ENCODE data around the gene CTDP1.

CTDP1 gene

GRCh38 chr18:79677840-79678239 is 1.8 kb upstream of the CTDP1 start:
- H3K9ac ChIP-seq (ENCODE audit: low read depth, low read length, poor library complexity, severe bottlenecking): peak overlapping the region; percentile 96
- peaks cover 44% of the 10 kb centered on the region for H3K79me2 ChIP-seq (ENCODE audit: insufficient read depth, low read length)

GRCh38 chr18:79678665-79679551 is 695 bp upstream of the CTDP1 start:
- Histone ChIP-seq H3K4me1 (ENCODE audit: insufficient read depth, low read length, poor library complexity, severe bottlenecking) (peaks cover 50% of the 10 kb centered on the region), H3K4me2 (ENCODE audit: low read depth, low read length, poor library complexity, severe bottlenecking) (peak overlapping the region; percentile 86), H3K4me3 (ENCODE audit: low read length, poor library complexity, severe bottlenecking) (peak overlapping the region; percentile 92), H3K36me3 (ENCODE audit: insufficient read depth, low read length) (no peaks in the 10 kb centered on the region), H3K9me3 (ENCODE audit: insufficient read depth, low read depth, low read length) (no peaks in the 10 kb centered on the region), H4K20me1 (ENCODE audit: insufficient read depth, low read length, poor library complexity, severe bottlenecking) (peaks cover 34% of the 10 kb centered on the region), H3F3A (ENCODE audit: low read depth) (no peaks in the 10 kb centered on the region), H2AFZ (ENCODE audit: low read length) (peak overlapping the region; percentile 98), H3K9me2 (replicated peaks; ENCODE audit: low read depth, low read length) (no peaks in the 10 kb centered on the region), H3K27me3 (ENCODE audit: insufficient read depth, low read length, poor library complexity, severe bottlenecking) (no peaks in the 10 kb centered on the region), H3K9ac (ENCODE audit: low read depth, low read length, poor library complexity, severe bottlenecking) (peak overlapping the region; percentile 96), H3K79me2 (ENCODE audit: insufficient read depth, low read length) (peaks cover 55% of the 10 kb centered on the region)
- TF ChIP-seq EZH2phosphoT487 (IDR thresholded peaks at IDR 0.05; ENCODE audit: borderline replicate concordance): no peak
- no peak for TF ChIP-seq CTCF (conservative IDR thresholded peaks at IDR 0.05; ENCODE audit: low read length)

More at GRCh38 chr18:79677840-79678239, 1.8 kb upstream of the CTDP1 start:
- H3K9me3 ChIP-seq (ENCODE audit: insufficient read depth, low read depth, low read length): no peaks in the 10 kb centered on the region
- no peak overlapping the region for H2AFZ ChIP-seq (ENCODE audit: low read length)
- H3K4me3 ChIP-seq (ENCODE audit: low read length, poor library complexity, severe bottlenecking): peak overlapping the region; percentile 92
- no peaks in the 10 kb centered on the region for H3K36me3 ChIP-seq (ENCODE audit: insufficient read depth, low read length)
- no peaks in the 10 kb centered on the region for H3K9me2 ChIP-seq (replicated peaks; ENCODE audit: low read depth, low read length)
- peaks cover 23% of the 10 kb centered on the region for H4K20me1 ChIP-seq (ENCODE audit: insufficient read depth, low read length, poor library complexity, severe bottlenecking)
- H3F3A ChIP-seq (ENCODE audit: low read depth): no peaks in the 10 kb centered on the region
- no peaks in the 10 kb centered on the region for H3K27me3 ChIP-seq (ENCODE audit: insufficient read depth, low read length, poor library complexity, severe bottlenecking)
- TF ChIP-seq CTCF (conservative IDR thresholded peaks at IDR 0.05; ENCODE audit: low read length) (no peak), EZH2phosphoT487 (IDR thresholded peaks at IDR 0.05; ENCODE audit: borderline replicate concordance) (no peak)
- H3K4me2 ChIP-seq (ENCODE audit: low read depth, low read length, poor library complexity, severe bottlenecking): peak overlapping the region; percentile 86
- peaks cover 45% of the 10 kb centered on the region for H3K4me1 ChIP-seq (ENCODE audit: insufficient read depth, low read length, poor library complexity, severe bottlenecking)

GRCh38 chr18:79680100-79680879 is 687 bp downstream of the CTDP1 start:
- TF ChIP-seq CTCF (conservative IDR thresholded peaks at IDR 0.05; ENCODE audit: low read length) (0 out of 2 replicates have a peak, but pooled peaks have one; percentile 6), EZH2phosphoT487 (IDR thresholded peaks at IDR 0.05; ENCODE audit: borderline replicate concordance) (no peak)
- H2AFZ ChIP-seq (ENCODE audit: low read length): no peak overlapping the region; the same call in 1 of the 2 replicates
- peaks cover 45% of the 10 kb centered on the region for H4K20me1 ChIP-seq (ENCODE audit: insufficient read depth, low read length, poor library complexity, severe bottlenecking)
- H3K36me3 ChIP-seq (ENCODE audit: insufficient read depth, low read length): no peaks in the 10 kb centered on the region
- no peaks in the 10 kb centered on the region for H3K27me3 ChIP-seq (ENCODE audit: insufficient read depth, low read length, poor library complexity, severe bottlenecking)
- peaks cover 56% of the 10 kb centered on the region for H3K4me1 ChIP-seq (ENCODE audit: insufficient read depth, low read length, poor library complexity, severe bottlenecking)
- H3K9ac ChIP-seq (ENCODE audit: low read depth, low read length, poor library complexity, severe bottlenecking): peak overlapping the region; percentile 64
- H3K4me2 ChIP-seq (ENCODE audit: low read depth, low read length, poor library complexity, severe bottlenecking): peak overlapping the region; percentile 81
- H3K9me2 ChIP-seq (replicated peaks; ENCODE audit: low read depth, low read length): no peaks in the 10 kb centered on the region
- peak overlapping the region; percentile 92 for H3K4me3 ChIP-seq (ENCODE audit: low read length, poor library complexity, severe bottlenecking)
- H3K9me3 ChIP-seq (ENCODE audit: insufficient read depth, low read depth, low read length): no peaks in the 10 kb centered on the region
- no peaks in the 10 kb centered on the region for H3F3A ChIP-seq (ENCODE audit: low read depth)
- H3K79me2 ChIP-seq (ENCODE audit: insufficient read depth, low read length): peaks cover 68% of the 10 kb centered on the region

Data from Loucy (cell line).